ENCODE data around the gene SLC17A5. TPM values are rescaled to one million over a fixed set of nuclear protein-coding genes. Genes with fewer than 3 reads are reported as not detected.
A peak's percentile ranks its signal among the peaks of the same experiment; 100 is the strongest.

The SLC17A5 gene
- total RNA-seq, 1 experiment from 2014 or later = 21.3 TPM

GRCh38 chr6:73581293-73581692 is 72.5 kb downstream of the SLC17A5 start:
- peak overlapping the region; percentile 98 for H3K27ac Mint-ChIP-seq (ENCODE audit: unreplicated experiment)
- TF ChIP-seq, protein P1, sequence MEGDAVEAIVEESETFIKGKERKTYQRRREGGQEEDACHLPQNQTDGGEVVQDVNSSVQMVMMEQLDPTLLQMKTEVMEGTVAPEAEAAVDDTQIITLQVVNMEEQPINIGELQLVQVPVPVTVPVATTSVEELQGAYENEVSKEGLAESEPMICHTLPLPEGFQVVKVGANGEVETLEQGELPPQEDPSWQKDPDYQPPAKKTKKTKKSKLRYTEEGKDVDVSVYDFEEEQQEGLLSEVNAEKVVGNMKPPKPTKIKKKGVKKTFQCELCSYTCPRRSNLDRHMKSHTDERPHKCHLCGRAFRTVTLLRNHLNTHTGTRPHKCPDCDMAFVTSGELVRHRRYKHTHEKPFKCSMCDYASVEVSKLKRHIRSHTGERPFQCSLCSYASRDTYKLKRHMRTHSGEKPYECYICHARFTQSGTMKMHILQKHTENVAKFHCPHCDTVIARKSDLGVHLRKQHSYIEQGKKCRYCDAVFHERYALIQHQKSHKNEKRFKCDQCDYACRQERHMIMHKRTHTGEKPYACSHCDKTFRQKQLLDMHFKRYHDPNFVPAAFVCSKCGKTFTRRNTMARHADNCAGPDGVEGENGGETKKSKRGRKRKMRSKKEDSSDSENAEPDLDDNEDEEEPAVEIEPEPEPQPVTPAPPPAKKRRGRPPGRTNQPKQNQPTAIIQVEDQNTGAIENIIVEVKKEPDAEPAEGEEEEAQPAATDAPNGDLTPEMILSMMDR (IDR thresholded peaks at IDR 0.05; ENCODE audit: unreplicated experiment) = no peak
- intact Hi-C loops (cut with micrococcal nuclease; ENCODE audit: unreplicated experiment) = no loop called here
- peaks cover 26% of the 10 kb centered on the region for H3K36me3 Mint-ChIP-seq (ENCODE audit: insufficient read depth, unreplicated experiment)
- no peaks in the 10 kb centered on the region for H3K9me3 Mint-ChIP-seq (ENCODE audit: low read depth, unreplicated experiment)
- CTCF ChIA-PET = interaction anchor here (0.8 to 1.8 kb wide), 5 partner anchors 12 to 69 kb away, joined by 3 to 8 read pairs (median 6); no protein-coding TSS in a partner anchor
- no peaks in the 10 kb centered on the region for H3K27me3 Mint-ChIP-seq (ENCODE audit: unreplicated experiment)
- peaks cover 27% of the 10 kb centered on the region for H3K4me1 Mint-ChIP-seq (ENCODE audit: low read depth, unreplicated experiment)
- peak overlapping the region; percentile 67 for H3K4me3 Mint-ChIP-seq (ENCODE audit: low read depth, unreplicated experiment)
- DNase-seq = no peak
- no TSS peak for BruUV-seq (replicated peaks)

- H3K27ac Mint-ChIP-seq (ENCODE audit: unreplicated experiment) = peak overlapping the region; percentile 98
- DNase-seq = peak; percentile 94
- H3K27me3 Mint-ChIP-seq (ENCODE audit: unreplicated experiment) = no peaks in the 10 kb centered on the region
- CTCF ChIA-PET = interaction anchor here (0.6 to 1.9 kb wide), 13 partner anchors 11 to 119 kb away, joined by 3 to 15 read pairs (median 5); partner anchors contain the start of genes EEF1A1 and MTO1
- peak overlapping the region; percentile 67 for H3K4me3 Mint-ChIP-seq (ENCODE audit: low read depth, unreplicated experiment)
- intact Hi-C loops (cut with micrococcal nuclease; ENCODE audit: unreplicated experiment) = loop anchor here (1.0 kb wide), 2 partner anchors 30 to 59 kb away; partner anchors contain the start of gene EEF1A1
- BruUV-seq (replicated peaks) = TSS peak; percentile 99
- peaks cover 20% of the 10 kb centered on the region for H3K4me1 Mint-ChIP-seq (ENCODE audit: low read depth, unreplicated experiment)
- H3K9me3 Mint-ChIP-seq (ENCODE audit: low read depth, unreplicated experiment) = no peaks in the 10 kb centered on the region
- H3K36me3 Mint-ChIP-seq (ENCODE audit: insufficient read depth, unreplicated experiment) = peaks cover 18% of the 10 kb centered on the region
- TF ChIP-seq, protein P1 (IDR thresholded peaks at IDR 0.05; ENCODE audit: unreplicated experiment) = peak; percentile 16
These were observed 73.3 kb downstream of the SLC17A5 start for GRCh38 chr6:73580247-73581149.

- TF ChIP-seq, protein P1 (IDR thresholded peaks at IDR 0.05; ENCODE audit: unreplicated experiment) = no peak
- Mint-ChIP-seq H3K27ac (ENCODE audit: unreplicated experiment) (peak overlapping the region; percentile 98), H3K4me3 (ENCODE audit: low read depth, unreplicated experiment) (no peak overlapping the region), H3K36me3 (ENCODE audit: insufficient read depth, unreplicated experiment) (peaks cover 15% of the 10 kb centered on the region), H3K27me3 (ENCODE audit: unreplicated experiment) (no peaks in the 10 kb centered on the region), H3K4me1 (ENCODE audit: low read depth, unreplicated experiment) (peaks cover 20% of the 10 kb centered on the region), H3K9me3 (ENCODE audit: low read depth, unreplicated experiment) (no peaks in the 10 kb centered on the region)
- intact Hi-C loops (cut with micrococcal nuclease; ENCODE audit: unreplicated experiment) = loop anchor here (1.0 kb wide), 2 partner anchors 30 to 59 kb away; partner anchors contain the start of gene EEF1A1
- CTCF ChIA-PET = interaction anchor here (0.6 to 1.9 kb wide), 10 partner anchors 10 to 75 kb away, joined by 3 to 15 read pairs (median 6); partner anchors contain the start of gene EEF1A1
- peak; percentile 66 for DNase-seq
- BruUV-seq (replicated peaks) = no TSS peak
These were observed 73.9 kb downstream of the SLC17A5 start for GRCh38 chr6:73579851-73580246.

DNA sequence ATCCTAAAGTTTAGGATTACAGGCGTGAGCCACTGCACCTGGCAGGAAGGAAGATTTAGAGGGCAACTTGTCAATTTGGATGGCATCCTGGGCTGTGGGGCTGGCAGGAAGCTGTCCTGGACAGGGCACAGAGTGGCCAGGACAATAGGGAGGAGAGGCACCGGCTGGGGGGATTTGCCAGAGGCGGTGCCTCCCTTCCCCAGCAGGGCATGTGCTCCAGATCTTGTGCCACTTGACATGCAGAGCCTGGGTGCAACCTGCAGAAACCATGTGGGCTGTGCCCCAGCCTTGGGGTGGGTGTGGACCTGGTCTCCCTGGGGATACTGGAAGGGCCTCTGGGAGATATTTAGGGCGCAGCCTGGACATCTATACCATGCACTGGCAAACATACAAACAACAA is 74.4 kb downstream of the SLC17A5 start:
- CTCF ChIA-PET = interaction anchor here (1.6 to 1.9 kb wide), 4 partner anchors 13 to 58 kb away, joined by 5 to 15 read pairs (median 7); partner anchors contain the start of gene EEF1A1
- BruUV-seq (replicated peaks) = no TSS peak
- TF ChIP-seq, protein P1 (IDR thresholded peaks at IDR 0.05; ENCODE audit: unreplicated experiment) = no peak
- peak; percentile 49 for DNase-seq
- Mint-ChIP-seq H3K9me3 (ENCODE audit: low read depth, unreplicated experiment) (no peaks in the 10 kb centered on the region), H3K4me3 (ENCODE audit: low read depth, unreplicated experiment) (no peak overlapping the region), H3K27ac (ENCODE audit: unreplicated experiment) (peak overlapping the region; percentile 98), H3K36me3 (ENCODE audit: insufficient read depth, unreplicated experiment) (peaks cover 15% of the 10 kb centered on the region), H3K4me1 (ENCODE audit: low read depth, unreplicated experiment) (peaks cover 20% of the 10 kb centered on the region), H3K27me3 (ENCODE audit: unreplicated experiment) (no peaks in the 10 kb centered on the region)
- intact Hi-C loops (cut with micrococcal nuclease; ENCODE audit: unreplicated experiment) = no loop called here
